ENCODE results near the gene ZBED3.
A peak's percentile ranks its signal among the peaks of the same experiment; 100 is the strongest.

Gene ZBED3

GRCh38 chr5:77076961-77077828 lies 9.9 kb downstream of the ZBED3 start:
- no peak for DNase-seq (ENCODE audit: extremely low read depth, low read depth)
- TF ChIP-seq, protein P1, sequence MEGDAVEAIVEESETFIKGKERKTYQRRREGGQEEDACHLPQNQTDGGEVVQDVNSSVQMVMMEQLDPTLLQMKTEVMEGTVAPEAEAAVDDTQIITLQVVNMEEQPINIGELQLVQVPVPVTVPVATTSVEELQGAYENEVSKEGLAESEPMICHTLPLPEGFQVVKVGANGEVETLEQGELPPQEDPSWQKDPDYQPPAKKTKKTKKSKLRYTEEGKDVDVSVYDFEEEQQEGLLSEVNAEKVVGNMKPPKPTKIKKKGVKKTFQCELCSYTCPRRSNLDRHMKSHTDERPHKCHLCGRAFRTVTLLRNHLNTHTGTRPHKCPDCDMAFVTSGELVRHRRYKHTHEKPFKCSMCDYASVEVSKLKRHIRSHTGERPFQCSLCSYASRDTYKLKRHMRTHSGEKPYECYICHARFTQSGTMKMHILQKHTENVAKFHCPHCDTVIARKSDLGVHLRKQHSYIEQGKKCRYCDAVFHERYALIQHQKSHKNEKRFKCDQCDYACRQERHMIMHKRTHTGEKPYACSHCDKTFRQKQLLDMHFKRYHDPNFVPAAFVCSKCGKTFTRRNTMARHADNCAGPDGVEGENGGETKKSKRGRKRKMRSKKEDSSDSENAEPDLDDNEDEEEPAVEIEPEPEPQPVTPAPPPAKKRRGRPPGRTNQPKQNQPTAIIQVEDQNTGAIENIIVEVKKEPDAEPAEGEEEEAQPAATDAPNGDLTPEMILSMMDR (IDR thresholded peaks at IDR 0.05; ENCODE audit: low read depth, low read length), result peak; percentile 39

GRCh38 chr5:77074745-77075144 lies 12.3 kb downstream of the ZBED3 start:
- TF ChIP-seq, protein P1 (IDR thresholded peaks at IDR 0.05; ENCODE audit: low read depth, low read length), result no peak
- DNase-seq (ENCODE audit: extremely low read depth, low read depth), result no peak

GRCh38 chr5:77073667-77074066 lies 13.4 kb downstream of the ZBED3 start:
- no peak for DNase-seq (ENCODE audit: extremely low read depth, low read depth)
- TF ChIP-seq, protein P1 (IDR thresholded peaks at IDR 0.05; ENCODE audit: low read depth, low read length), result no peak

- TF ChIP-seq, protein P1 (IDR thresholded peaks at IDR 0.05; ENCODE audit: low read depth, low read length), result no peak
- peak; percentile 43 for DNase-seq (ENCODE audit: extremely low read depth, low read depth)
Measured at GRCh38 chr5:77066823-77067442, 20.2 kb downstream of the ZBED3 start.

- DNase-seq (ENCODE audit: extremely low read depth, low read depth), result no peak
- TF ChIP-seq, protein P1 (IDR thresholded peaks at IDR 0.05; ENCODE audit: low read depth, low read length), result no peak
Measured at GRCh38 chr5:77066184-77066583, 20.9 kb downstream of the ZBED3 start.

- TF ChIP-seq, protein P1 (IDR thresholded peaks at IDR 0.05; ENCODE audit: low read depth, low read length), result no peak
Measured at GRCh38 chr5:77065256-77065655, 21.8 kb downstream of the ZBED3 start.

GRCh38 chr5:77064040-77064439 lies 23.0 kb downstream of the ZBED3 start:
- no peak for DNase-seq (ENCODE audit: extremely low read depth, low read depth)
- TF ChIP-seq, protein P1 (IDR thresholded peaks at IDR 0.05; ENCODE audit: low read depth, low read length), result no peak

More at GRCh38 chr5:77065256-77065655, 21.8 kb downstream of the ZBED3 start:
- no peak for DNase-seq (ENCODE audit: extremely low read depth, low read depth)

Measured in AG09319 (cell line).